SK-N-SH (cell line): ENCODE measurements around the gene PNLIPRP1. TPM values are rescaled to one million over a fixed set of nuclear protein-coding genes. Genes with fewer than 3 reads are reported as not detected.

ENCODE experiments used
- CTCF ChIA-PET: fragments of 300-600, 350-600 bp; formaldehyde crosslinking; extraction: SDS; loops from one replicate; lab custom pipeline; 2021; lab: Yijun Ruan, JAX
- POLR2A ChIA-PET: fragments of 350-600 bp; sonication (Branson Sonifier 250); formaldehyde crosslinking; extraction: SDS; loops from one replicate; lab custom pipeline; 2020; ENCODE audit warnings: antibody characterized with exemption, inconsistent platforms; lab: Yijun Ruan, JAX
- DNase-seq: peaks from one replicate; pipeline ENCODE4 v3.0.0; 2012
- H2AFZ ChIP-seq: fragments of 200-600 bp; sonication (generic); 2 replicates; pipeline ENCODE4 v1.8.1; 2016; ENCODE audit warnings: antibody characterized with exemption, mild to moderate bottlenecking, low read depth
- H3F3A ChIP-seq: fragments of 200-600 bp; sonication (generic); replicated peaks from 2 replicates; pipeline ENCODE3; 2016; ENCODE audit warnings: antibody characterized with exemption, mild to moderate bottlenecking; ENCODE audit not compliant: insufficient read depth
- H3K27ac ChIP-seq, 2 experiments: fragments of 200-500 bp in 1 of 2; fragments of 200-600 bp in 1 of 2; sonication (Bioruptor generic) in 1 of 2; sonication (generic), shearing (Covaris generic) in 1 of 2; 2 replicates each; pipeline versions ENCODE4 v1.5.1 to v1.6.1; 2014 to 2016; ENCODE audit warnings: low read depth in 2 of 2, inconsistent platforms in 1 of 2, low read length in 1 of 2, mild to moderate bottlenecking in 1 of 2, mixed read lengths in 1 of 2
- H3K27me3 ChIP-seq: fragments of 200-600 bp; sonication (generic), shearing (Covaris generic); 2 replicates; pipeline ENCODE4 v1.6.1; 2016; ENCODE audit warnings: mixed run types; ENCODE audit not compliant: insufficient read depth
- H3K36me3 ChIP-seq, 2 experiments: fragments of 200-500 bp in 1 of 2; fragments of 200-600 bp in 1 of 2; sonication (Bioruptor generic) in 1 of 2; sonication (generic) in 1 of 2; replicated peaks in 1 of 2; 2 replicates each; pipeline versions ENCODE3 to v1.5.1; 2014 to 2016; ENCODE audit warnings: low read length in 1 of 2, mild to moderate bottlenecking in 1 of 2; ENCODE audit not compliant: insufficient read depth in 2 of 2, control insufficient read depth in 1 of 2
- H3K4me1 ChIP-seq, 2 experiments: fragments of 200-500 bp in 1 of 2; fragments of 200-600 bp in 1 of 2; sonication (Bioruptor generic) in 1 of 2; sonication (generic), shearing (Covaris generic) in 1 of 2; 2 replicates each; pipeline versions ENCODE4 v1.5.1 to v1.6.1; 2014 to 2016; ENCODE audit warnings: low read depth in 1 of 2, low read length in 1 of 2, mixed run types in 1 of 2; ENCODE audit not compliant: insufficient read depth in 2 of 2, control insufficient read depth in 1 of 2
- H3K4me2 ChIP-seq: fragments of 200-600 bp; sonication (generic), shearing (Covaris generic); 2 replicates; pipeline ENCODE4 v1.6.1; 2017; ENCODE audit warnings: mixed run types
- H3K4me3 ChIP-seq, 2 experiments: fragments of 200-500 bp in 1 of 2; fragments of 200-600 bp in 1 of 2; sonication (Bioruptor generic) in 1 of 2; sonication (generic), shearing (Covaris generic) in 1 of 2; 2 replicates each; pipeline versions ENCODE4 v1.5.1 to v1.8.1; 2014 to 2016; ENCODE audit warnings: low read depth in 2 of 2, inconsistent platforms in 1 of 2, low read length in 1 of 2, mild to moderate bottlenecking in 1 of 2, mixed read lengths in 1 of 2, moderate library complexity in 1 of 2
- H3K79me2 ChIP-seq: fragments of 200-600 bp; sonication (generic); 2 replicates; pipeline ENCODE4 v1.8.1; 2017; ENCODE audit warnings: mild to moderate bottlenecking; ENCODE audit not compliant: insufficient read depth
- H3K9ac ChIP-seq: fragments of 200-600 bp; sonication (generic); 2 replicates; pipeline ENCODE4 v1.6.1; 2017; ENCODE audit warnings: mixed run types
- H3K9me2 ChIP-seq: fragments of 200-600 bp; sonication (generic); 2 replicates; pipeline ENCODE4 v1.6.1; 2017; ENCODE audit warnings: mixed run types
- H3K9me3 ChIP-seq: fragments of 200-600 bp; sonication (generic); 2 replicates; pipeline ENCODE4 v1.6.1; 2017; ENCODE audit warnings: mixed run types, mild to moderate bottlenecking, moderate library complexity
- H4K20me1 ChIP-seq: fragments of 200-600 bp; sonication (generic); 2 replicates; pipeline ENCODE4 v1.6.1; 2017; ENCODE audit warnings: mild to moderate bottlenecking, mixed run types; ENCODE audit not compliant: insufficient read depth
- EP300 ChIP-seq, 2 experiments: IDR thresholded peaks; 2 replicates each; pipeline versions ENCODE4 v1.4.0 to v1.6.1; 2012; ENCODE audit warnings: borderline replicate concordance in 1 of 2, low read depth in 1 of 2, low read length in 1 of 2
- FOSL2 ChIP-seq: IDR thresholded peaks from 2 replicates; pipeline ENCODE4 v1.4.0; 2012; ENCODE audit warnings: low read depth, mild to moderate bottlenecking, moderate library complexity, borderline replicate concordance
- IRF3 ChIP-seq: fragments of 150-350 bp; IDR thresholded peaks from 2 replicates; pipeline ENCODE4 v1.6.1; 2016; ENCODE audit warnings: mild to moderate bottlenecking, low read depth, low read length
- WGBS: methylation state at CpG from one replicate; pipeline ENCODE4 v1.1.6; 2017; ENCODE audit warnings: low lambda C conversion rate; 5-methylcytosine and 5-hydroxymethylcytosine counted together
- polyA plus RNA-seq, 3 experiments: library from polyadenylated mRNA; depleted of rRNA; stranded (reverse); fragments of >200 nt; gene quantifications; 2 replicates each; pipeline ENCODE4 v1.2.3, GENCODE V29; 2012
- TF ChIP-seq, protein P1 (sequence below): IDR thresholded peaks from 2 replicates; pipeline ENCODE4 v1.4.0; 2012; ENCODE audit warnings: low read depth, borderline replicate concordance
- TF ChIP-seq, protein P2 (sequence below): IDR thresholded peaks from 2 replicates; pipeline ENCODE4 v1.6.1; 2012; ENCODE audit warnings: mild to moderate bottlenecking, low read depth, low read length, moderate library complexity

The PNLIPRP1 gene
- polyA plus RNA-seq, 1 of the 3 experiments (the other 2 are of a cell fraction) = not detected

- ChIA-PET CTCF (interaction anchor here (2.8 to 10.0 kb wide), 3 partner anchors 158 to 545 kb away, joined by 12 to 142 read pairs (median 29); no protein-coding TSS in a partner anchor), POLR2A (no interaction called here)
- no peaks in the 10 kb centered on the region; a peak in 1 of 4 replicates for H3K4me1 ChIP-seq
- DNase-seq = no peak
- no peak overlapping the region for H2AFZ ChIP-seq
- H3K4me2 ChIP-seq = no peak overlapping the region
- no peak for TF ChIP-seq FOSL2
- TF ChIP-seq, protein P1, sequence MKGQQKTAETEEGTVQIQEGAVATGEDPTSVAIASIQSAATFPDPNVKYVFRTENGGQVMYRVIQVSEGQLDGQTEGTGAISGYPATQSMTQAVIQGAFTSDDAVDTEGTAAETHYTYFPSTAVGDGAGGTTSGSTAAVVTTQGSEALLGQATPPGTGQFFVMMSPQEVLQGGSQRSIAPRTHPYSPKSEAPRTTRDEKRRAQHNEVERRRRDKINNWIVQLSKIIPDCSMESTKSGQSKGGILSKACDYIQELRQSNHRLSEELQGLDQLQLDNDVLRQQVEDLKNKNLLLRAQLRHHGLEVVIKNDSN = no peak
- H3K9me2 ChIP-seq = no peaks in the 10 kb centered on the region
- H3K36me3 ChIP-seq = no peaks in the 10 kb centered on the region
- 26% methylated on average over 2 of the region's 2 CpGs for WGBS
- no peak overlapping the region for H3K27ac ChIP-seq
- H3K9ac ChIP-seq = no peak overlapping the region
- no peaks in the 10 kb centered on the region for H3K79me2 ChIP-seq
- H3F3A ChIP-seq = no peaks in the 10 kb centered on the region
- H3K4me3 ChIP-seq = no peak overlapping the region
- H3K27me3 ChIP-seq = peaks cover 5% of the 10 kb centered on the region; the same call in 1 of the 2 replicates
- no peaks in the 10 kb centered on the region for H4K20me1 ChIP-seq
- no peaks in the 10 kb centered on the region for H3K9me3 ChIP-seq
Observed at GRCh38 chr10:116630020-116630419, 39.3 kb downstream of the PNLIPRP1 start.

GRCh38 chr10:116631871-116632295 is 41.1 kb downstream of the PNLIPRP1 start:
- Histone ChIP-seq H3K4me3 (no peak overlapping the region), H3K79me2 (no peaks in the 10 kb centered on the region), H3K4me1 (no peaks in the 10 kb centered on the region; a peak in 1 of 4 replicates), H3K27ac (no peak overlapping the region), H3K9ac (no peak overlapping the region), H3K9me2 (no peaks in the 10 kb centered on the region), H3K9me3 (no peaks in the 10 kb centered on the region), H2AFZ (no peak overlapping the region), H3F3A (no peaks in the 10 kb centered on the region), H3K4me2 (no peak overlapping the region), H4K20me1 (no peaks in the 10 kb centered on the region), H3K36me3 (no peaks in the 10 kb centered on the region), H3K27me3 (peaks cover under 1% of the 10 kb centered on the region; the same call in 1 of the 2 replicates)
- WGBS = 54% methylated on average over 6 of the region's 6 CpGs
- ChIA-PET POLR2A (interaction anchor here (0.6 kb wide), 1 partner anchor 162 kb away, joined by 4 read pairs; no protein-coding TSS in a partner anchor), CTCF (interaction anchor here (0.7 to 10.0 kb wide), 4 partner anchors 22 to 543 kb away, joined by 3 to 142 read pairs (median 8); no protein-coding TSS in a partner anchor)
- no peak for DNase-seq
- no peak for TF ChIP-seq EP300 (IDR thresholded peaks at IDR 0.05; ENCODE audit: borderline replicate concordance in 1 of 2, low read depth in 1 of 2, low read length in 1 of 2)
- TF ChIP-seq IRF3 = no peak
- TF ChIP-seq, protein P2, sequence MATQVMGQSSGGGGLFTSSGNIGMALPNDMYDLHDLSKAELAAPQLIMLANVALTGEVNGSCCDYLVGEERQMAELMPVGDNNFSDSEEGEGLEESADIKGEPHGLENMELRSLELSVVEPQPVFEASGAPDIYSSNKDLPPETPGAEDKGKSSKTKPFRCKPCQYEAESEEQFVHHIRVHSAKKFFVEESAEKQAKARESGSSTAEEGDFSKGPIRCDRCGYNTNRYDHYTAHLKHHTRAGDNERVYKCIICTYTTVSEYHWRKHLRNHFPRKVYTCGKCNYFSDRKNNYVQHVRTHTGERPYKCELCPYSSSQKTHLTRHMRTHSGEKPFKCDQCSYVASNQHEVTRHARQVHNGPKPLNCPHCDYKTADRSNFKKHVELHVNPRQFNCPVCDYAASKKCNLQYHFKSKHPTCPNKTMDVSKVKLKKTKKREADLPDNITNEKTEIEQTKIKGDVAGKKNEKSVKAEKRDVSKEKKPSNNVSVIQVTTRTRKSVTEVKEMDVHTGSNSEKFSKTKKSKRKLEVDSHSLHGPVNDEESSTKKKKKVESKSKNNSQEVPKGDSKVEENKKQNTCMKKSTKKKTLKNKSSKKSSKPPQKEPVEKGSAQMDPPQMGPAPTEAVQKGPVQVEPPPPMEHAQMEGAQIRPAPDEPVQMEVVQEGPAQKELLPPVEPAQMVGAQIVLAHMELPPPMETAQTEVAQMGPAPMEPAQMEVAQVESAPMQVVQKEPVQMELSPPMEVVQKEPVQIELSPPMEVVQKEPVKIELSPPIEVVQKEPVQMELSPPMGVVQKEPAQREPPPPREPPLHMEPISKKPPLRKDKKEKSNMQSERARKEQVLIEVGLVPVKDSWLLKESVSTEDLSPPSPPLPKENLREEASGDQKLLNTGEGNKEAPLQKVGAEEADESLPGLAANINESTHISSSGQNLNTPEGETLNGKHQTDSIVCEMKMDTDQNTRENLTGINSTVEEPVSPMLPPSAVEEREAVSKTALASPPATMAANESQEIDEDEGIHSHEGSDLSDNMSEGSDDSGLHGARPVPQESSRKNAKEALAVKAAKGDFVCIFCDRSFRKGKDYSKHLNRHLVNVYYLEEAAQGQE = no peak
